Transverse colon (tissue), 4 donors: Measurements from ENCODE around the gene PRR23E.

Experiments used
- POLR2A ChIP-seq: fragments of 450-650 bp; IDR thresholded peaks from one replicate; pipeline ENCODE4 v1.6.1; 2016; ENCODE audit warnings: antibody characterized with exemption, mild to moderate bottlenecking, moderate library complexity
- POLR2AphosphoS5 ChIP-seq, 3 donors: sonication (generic); formaldehyde crosslinking; IDR thresholded peaks; one replicate each; pipeline ENCODE4 v1.6.1; 2016; ENCODE audit warnings: antibody characterized with exemption in 3 of 3
- TF ChIP-seq, protein P1 (sequence below), 5 experiments: fragments of 200-600 bp in 3 of 5; fragments of 450-650 bp in 2 of 5; sonication (generic) in 3 of 5; IDR thresholded peaks; 1 replicate in 2 of 5; 2 replicates in 3 of 5; pipeline ENCODE4 v1.5.1; 2016 to 2017; ENCODE audit warnings: antibody characterized with exemption in 5 of 5, inconsistent platforms in 3 of 5, mild to moderate bottlenecking in 2 of 5, moderate library complexity in 1 of 5

DNA sequence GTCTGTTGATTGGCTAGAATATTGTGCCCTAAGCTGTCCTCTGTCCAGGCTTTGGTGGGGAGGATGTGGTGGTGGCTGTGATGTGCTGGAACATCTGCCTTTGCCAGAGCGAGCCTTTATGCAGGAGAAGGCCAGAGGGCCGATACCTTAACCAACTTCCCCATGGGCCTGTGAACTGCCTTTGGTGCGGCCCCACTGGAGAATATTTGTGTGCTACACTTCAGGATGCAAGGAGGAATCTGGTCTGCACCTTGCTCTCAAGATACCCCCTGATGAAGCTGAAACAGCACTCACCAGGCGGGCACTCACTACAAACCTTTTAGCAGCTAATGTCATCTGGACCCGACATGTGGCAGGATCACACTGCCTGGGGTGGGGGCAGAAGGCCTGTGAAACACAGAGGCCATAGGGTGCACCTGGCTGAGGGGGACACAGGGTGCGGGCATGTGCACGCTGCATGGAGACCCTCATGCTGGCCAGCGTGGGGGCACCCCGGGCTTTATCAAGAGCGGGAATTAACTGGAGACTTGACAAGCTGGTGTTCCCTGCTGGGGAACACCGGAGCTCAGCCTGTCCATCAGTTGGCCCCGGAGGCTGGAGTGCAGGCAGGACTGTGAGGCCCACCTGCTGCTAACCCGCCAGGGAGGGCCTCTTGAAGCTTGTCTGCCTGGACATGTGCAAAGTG is 16.4 kb downstream of the PRR23E start:
- TF ChIP-seq POLR2AphosphoS5 (IDR thresholded peaks at IDR 0.05): no peak
- TF ChIP-seq, protein P1, sequence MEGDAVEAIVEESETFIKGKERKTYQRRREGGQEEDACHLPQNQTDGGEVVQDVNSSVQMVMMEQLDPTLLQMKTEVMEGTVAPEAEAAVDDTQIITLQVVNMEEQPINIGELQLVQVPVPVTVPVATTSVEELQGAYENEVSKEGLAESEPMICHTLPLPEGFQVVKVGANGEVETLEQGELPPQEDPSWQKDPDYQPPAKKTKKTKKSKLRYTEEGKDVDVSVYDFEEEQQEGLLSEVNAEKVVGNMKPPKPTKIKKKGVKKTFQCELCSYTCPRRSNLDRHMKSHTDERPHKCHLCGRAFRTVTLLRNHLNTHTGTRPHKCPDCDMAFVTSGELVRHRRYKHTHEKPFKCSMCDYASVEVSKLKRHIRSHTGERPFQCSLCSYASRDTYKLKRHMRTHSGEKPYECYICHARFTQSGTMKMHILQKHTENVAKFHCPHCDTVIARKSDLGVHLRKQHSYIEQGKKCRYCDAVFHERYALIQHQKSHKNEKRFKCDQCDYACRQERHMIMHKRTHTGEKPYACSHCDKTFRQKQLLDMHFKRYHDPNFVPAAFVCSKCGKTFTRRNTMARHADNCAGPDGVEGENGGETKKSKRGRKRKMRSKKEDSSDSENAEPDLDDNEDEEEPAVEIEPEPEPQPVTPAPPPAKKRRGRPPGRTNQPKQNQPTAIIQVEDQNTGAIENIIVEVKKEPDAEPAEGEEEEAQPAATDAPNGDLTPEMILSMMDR (IDR thresholded peaks at IDR 0.05): no peak
- TF ChIP-seq POLR2A: no peak
